Ovary (tissue), 3 donors: ENCODE measurements around the gene ANKRD29.

ENCODE experiments used
- CTCF ChIP-seq, 3 donors: fragments of 450-650 bp in 2 of 3; fragments of 200-600 bp in 1 of 3; IDR thresholded peaks; one replicate each; pipeline versions ENCODE4 v1.5.1 to v1.8.0; 2016 to 2022; ENCODE audit warnings: antibody characterized with exemption in 3 of 3, mild to moderate bottlenecking in 1 of 3
- EP300 ChIP-seq: sonication (generic); formaldehyde crosslinking; IDR thresholded peaks from one replicate; pipeline ENCODE4 v1.6.1; 2017; ENCODE audit warnings: antibody characterized with exemption
- POLR2A ChIP-seq: fragments of 450-650 bp; IDR thresholded peaks from one replicate; pipeline ENCODE4 v1.6.1; 2017; ENCODE audit warnings: antibody characterized with exemption, mild to moderate bottlenecking, moderate library complexity
- donor health status: DM: no; HTN: no; CAD: no.

GRCh38 chr18:23591011-23591410, 71.7 kb downstream of the ANKRD29 start:
- TF ChIP-seq EP300 (no peak), POLR2A (no peak), CTCF (IDR thresholded peaks at IDR 0.05) (no peak)
